H9 (cell line): ENCODE data around the gene ULK4. TPM values are rescaled to one million over a fixed set of nuclear protein-coding genes. Genes with fewer than 3 reads are reported as not detected.
A peak's percentile ranks its signal among the peaks of the same experiment; 100 is the strongest.

Experiments used
- DNase-seq: peaks from one replicate; pipeline ENCODE4 v3.0.0-alpha.2; 2017
- H2AFZ ChIP-seq: one replicate; pipeline ENCODE4 v1.6.1; 2013; ENCODE audit warnings: mild to moderate bottlenecking, low read length, control low read depth, moderate library complexity
- H2AK5ac ChIP-seq: 2 replicates; pipeline ENCODE4 v1.6.1; 2013; ENCODE audit warnings: low read length, control low read depth, mixed read lengths; ENCODE audit not compliant: insufficient read length
- H2BK120ac ChIP-seq: one replicate; pipeline ENCODE4 v1.6.1; 2013; ENCODE audit warnings: low read depth, mild to moderate bottlenecking, low read length, control low read depth, inconsistent platforms; ENCODE audit not compliant: poor library complexity, severe bottlenecking
- H2BK12ac ChIP-seq: 2 replicates; pipeline ENCODE4 v1.6.1; 2013; ENCODE audit warnings: low read length, control low read depth, mixed read lengths, low read depth; ENCODE audit not compliant: insufficient read length
- H2BK15ac ChIP-seq: 2 replicates; pipeline ENCODE4 v1.6.1; 2013; ENCODE audit warnings: low read depth, low read length, control low read depth
- H2BK20ac ChIP-seq: one replicate; pipeline ENCODE4 v1.6.1; 2013; ENCODE audit warnings: low read depth, mild to moderate bottlenecking, low read length, control low read depth, inconsistent platforms; ENCODE audit not compliant: poor library complexity, severe bottlenecking
- H2BK5ac ChIP-seq: 2 replicates; pipeline ENCODE4 v1.6.1; 2013; ENCODE audit warnings: low read length, control low read depth, mixed read lengths; ENCODE audit not compliant: insufficient read length
- H3K14ac ChIP-seq: 2 replicates; pipeline ENCODE4 v1.6.1; 2013; ENCODE audit warnings: low read length, control low read depth; ENCODE audit not compliant: insufficient read depth
- H3K18ac ChIP-seq: 2 replicates; pipeline ENCODE4 v1.6.1; 2013; ENCODE audit warnings: low read depth, mild to moderate bottlenecking, mixed read lengths, low read length, control low read depth; ENCODE audit not compliant: insufficient read length
- H3K23ac ChIP-seq: 2 replicates; pipeline ENCODE4 v1.6.1; 2013; ENCODE audit warnings: low read length, control low read depth, mixed read lengths, low read depth; ENCODE audit not compliant: insufficient read length
- H3K23me2 ChIP-seq: 2 replicates; pipeline ENCODE4 v1.6.1; 2013; ENCODE audit warnings: low read depth, mild to moderate bottlenecking, mixed read lengths, low read length, control low read depth; ENCODE audit not compliant: insufficient read length, poor library complexity, severe bottlenecking
- H3K27ac ChIP-seq: 2 replicates; pipeline ENCODE4 v1.5.1; 2013; ENCODE audit warnings: low read length, control low read depth, mixed read lengths, low read depth; ENCODE audit not compliant: insufficient read length
- H3K27me3 ChIP-seq: 2 replicates; pipeline ENCODE4 v1.6.1; 2013; ENCODE audit warnings: low read length, control low read depth, inconsistent platforms; ENCODE audit not compliant: insufficient read depth
- H3K4ac ChIP-seq: 2 replicates; pipeline ENCODE4 v1.6.1; 2013; ENCODE audit warnings: low read depth, mild to moderate bottlenecking, control low read depth, inconsistent platforms, low read length, moderate library complexity
- H3K4me1 ChIP-seq: 2 replicates; pipeline ENCODE4 v1.6.1; 2013; ENCODE audit warnings: low read length, control low read depth, inconsistent platforms; ENCODE audit not compliant: insufficient read depth
- H3K4me2 ChIP-seq: 2 replicates; pipeline ENCODE4 v1.6.1; 2013; ENCODE audit warnings: low read length, control low read depth, mixed read lengths; ENCODE audit not compliant: insufficient read length, insufficient read depth
- H3K56ac ChIP-seq: 2 replicates; pipeline ENCODE4 v1.6.1; 2013; ENCODE audit warnings: low read depth, mild to moderate bottlenecking, mixed read lengths, low read length, control low read depth; ENCODE audit not compliant: insufficient read length
- H3K79me1 ChIP-seq: 2 replicates; pipeline ENCODE4 v1.6.1; 2013; ENCODE audit warnings: low read depth, mild to moderate bottlenecking, moderate library complexity, low read length, control low read depth, inconsistent platforms; ENCODE audit not compliant: insufficient read depth, poor library complexity, severe bottlenecking
- H3K79me2 ChIP-seq: 2 replicates; pipeline ENCODE4 v1.6.1; 2013; ENCODE audit warnings: low read length, control low read depth, inconsistent platforms; ENCODE audit not compliant: insufficient read depth
- H3K9ac ChIP-seq: 2 replicates; pipeline ENCODE4 v1.6.1; 2013; ENCODE audit warnings: low read length, control low read depth, mixed read lengths; ENCODE audit not compliant: insufficient read length; ENCODE audit errors: extremely low read depth
- H3K9me3 ChIP-seq: one replicate; pipeline ENCODE4 v1.6.1; 2013; ENCODE audit warnings: low read depth, low read length, inconsistent platforms; ENCODE audit not compliant: control insufficient read depth
- H3T11ph ChIP-seq: one replicate; pipeline ENCODE4 v1.6.1; 2013; ENCODE audit warnings: mild to moderate bottlenecking, low read length, control low read depth, inconsistent platforms
- H4K20me1 ChIP-seq: one replicate; pipeline ENCODE4 v1.6.1; 2013; ENCODE audit not compliant: control insufficient read depth, insufficient read length, insufficient read depth
- H4K5ac ChIP-seq: 2 replicates; pipeline ENCODE4 v1.6.1; 2013; ENCODE audit warnings: low read depth, mild to moderate bottlenecking, mixed read lengths, low read length, control low read depth; ENCODE audit not compliant: insufficient read length
- H4K8ac ChIP-seq: replicated peaks from 2 replicates; pipeline ENCODE4 v1.6.1; 2013; ENCODE audit warnings: low read length, control low read depth, mixed read lengths, low read depth; ENCODE audit not compliant: insufficient read length
- H4K91ac ChIP-seq: 2 replicates; pipeline ENCODE4 v1.6.1; 2013; ENCODE audit warnings: low read depth, mild to moderate bottlenecking, moderate library complexity, mixed read lengths, low read length, control low read depth; ENCODE audit not compliant: insufficient read length
- H3K27ac Mint-ChIP-seq, 3 experiments: 2 replicates in 2 of 3; 3 replicates in 1 of 3; pipeline ENCODE4 v1.8.0; 2020 to 2021; ENCODE audit warnings: mixed read lengths in 3 of 3, mild to moderate bottlenecking in 1 of 3, moderate library complexity in 1 of 3
- H3K27me3 Mint-ChIP-seq: 2 replicates; pipeline ENCODE4 v1.8.0; 2021; ENCODE audit warnings: low read depth, mild to moderate bottlenecking, moderate library complexity, mixed read lengths
- H3K36me3 Mint-ChIP-seq, 3 experiments: 2 replicates in 2 of 3; 3 replicates in 1 of 3; pipeline ENCODE4 v1.8.0; 2020 to 2021; ENCODE audit warnings: low read depth in 3 of 3, mixed read lengths in 3 of 3; ENCODE audit not compliant: insufficient read depth in 1 of 3
- H3K4me1 Mint-ChIP-seq, 2 experiments: 2 replicates each; pipeline ENCODE4 v1.8.0; 2020; ENCODE audit warnings: mixed read lengths in 2 of 2
- H3K4me3 Mint-ChIP-seq, 2 experiments: 2 replicates in 1 of 2; 3 replicates in 1 of 2; pipeline ENCODE4 v1.8.0; 2020 to 2021; ENCODE audit warnings: mild to moderate bottlenecking in 2 of 2, mixed read lengths in 2 of 2, moderate library complexity in 1 of 2
- H3K9me3 Mint-ChIP-seq, 2 experiments: 2 replicates in 1 of 2; 3 replicates in 1 of 2; pipeline ENCODE4 v1.8.0; 2020; ENCODE audit warnings: mild to moderate bottlenecking in 2 of 2, mixed read lengths in 2 of 2, moderate library complexity in 1 of 2
- WGBS: extraction: QIAGEN DNeasy Blood & Tissue Kit; methylation state at CpG from one replicate; pipeline ENCODE4 v1.1.7; 2013; ENCODE audit warnings: missing lambda C conversion rate, low lambda C conversion rate, mixed read lengths; ENCODE audit not compliant: insufficient read length; ENCODE audit errors: extremely low coverage; 5-methylcytosine and 5-hydroxymethylcytosine counted together
- total RNA-seq: library from RNA; stranded (reverse); gene quantifications from 2 replicates; pipeline ENCODE4 v1.2.1, GENCODE V29; 2021
- TF ChIP-seq, protein P1 (sequence below): fragments of 200-600 bp; sonication (generic); conservative IDR thresholded peaks from 3 replicates; pipeline ENCODE4 v1.8.0; 2021; ENCODE audit warnings: antibody characterized with exemption, mild to moderate bottlenecking

Gene ULK4
- total RNA-seq, 1 experiment from 2014 or later, result 12.9 TPM

DNA sequence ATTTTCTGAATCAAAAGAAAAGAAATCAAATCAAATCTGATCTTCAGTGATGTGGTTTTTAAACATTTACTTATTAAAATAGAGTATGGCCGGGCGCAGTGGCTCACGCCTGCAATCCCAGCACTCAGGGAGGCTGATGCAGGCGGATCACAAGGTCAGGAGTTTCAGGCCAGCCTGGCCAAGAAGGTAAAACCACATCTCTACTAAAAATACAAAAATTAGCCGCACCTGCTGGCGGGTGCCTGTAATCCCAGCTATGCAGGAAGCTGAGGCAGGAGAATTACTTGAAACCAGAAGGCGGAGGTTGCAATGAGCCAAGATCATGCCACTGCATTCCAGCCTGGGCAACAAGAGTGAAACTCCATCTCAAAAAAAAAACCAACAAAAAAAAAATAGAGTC is 169.1 kb downstream of the ULK4 start:
- no peak overlapping the region for H2AFZ ChIP-seq
- no peak overlapping the region for H4K8ac ChIP-seq
- no peak overlapping the region for H3K14ac ChIP-seq
- no peak overlapping the region for H3K23ac ChIP-seq
- no peak overlapping the region for H2BK15ac ChIP-seq
- H2BK5ac ChIP-seq, result no peak overlapping the region
- H3K27me3 ChIP-seq, result no peaks in the 10 kb centered on the region
- no peak overlapping the region for H3T11ph ChIP-seq
- H4K91ac ChIP-seq, result no peak overlapping the region
- no peak overlapping the region for H2BK120ac ChIP-seq
- Mint-ChIP-seq H3K27me3 (no peaks in the 10 kb centered on the region; the same call in 1 of the 2 replicates), H3K36me3 (peaks cover 2 to 8% (median 3%) of the 10 kb centered on the region in 3 experiments; a peak in 5 of 7 replicates), H3K4me1 (peaks cover 44 to 55% of the 10 kb centered on the region in 2 experiments), H3K4me3 (no peak overlapping the region), H3K9me3 (no peaks in the 10 kb centered on the region; a peak in 1 of 5 replicates), H3K27ac (0 out of 7 replicates have a peak overlapping the region, but pooled peaks of 2 of the 3 experiments have one; percentile 41 to 47)
- H3K9ac ChIP-seq, result no peak overlapping the region
- no peaks in the 10 kb centered on the region for H4K20me1 ChIP-seq
- no peak overlapping the region for H4K5ac ChIP-seq
- no peak overlapping the region for H3K4me2 ChIP-seq
- TF ChIP-seq, protein P1, sequence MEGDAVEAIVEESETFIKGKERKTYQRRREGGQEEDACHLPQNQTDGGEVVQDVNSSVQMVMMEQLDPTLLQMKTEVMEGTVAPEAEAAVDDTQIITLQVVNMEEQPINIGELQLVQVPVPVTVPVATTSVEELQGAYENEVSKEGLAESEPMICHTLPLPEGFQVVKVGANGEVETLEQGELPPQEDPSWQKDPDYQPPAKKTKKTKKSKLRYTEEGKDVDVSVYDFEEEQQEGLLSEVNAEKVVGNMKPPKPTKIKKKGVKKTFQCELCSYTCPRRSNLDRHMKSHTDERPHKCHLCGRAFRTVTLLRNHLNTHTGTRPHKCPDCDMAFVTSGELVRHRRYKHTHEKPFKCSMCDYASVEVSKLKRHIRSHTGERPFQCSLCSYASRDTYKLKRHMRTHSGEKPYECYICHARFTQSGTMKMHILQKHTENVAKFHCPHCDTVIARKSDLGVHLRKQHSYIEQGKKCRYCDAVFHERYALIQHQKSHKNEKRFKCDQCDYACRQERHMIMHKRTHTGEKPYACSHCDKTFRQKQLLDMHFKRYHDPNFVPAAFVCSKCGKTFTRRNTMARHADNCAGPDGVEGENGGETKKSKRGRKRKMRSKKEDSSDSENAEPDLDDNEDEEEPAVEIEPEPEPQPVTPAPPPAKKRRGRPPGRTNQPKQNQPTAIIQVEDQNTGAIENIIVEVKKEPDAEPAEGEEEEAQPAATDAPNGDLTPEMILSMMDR, result peak; percentile 33; the same call in 2 of the 3 replicates
- H3K79me1 ChIP-seq, result no peaks in the 10 kb centered on the region
- no peaks in the 10 kb centered on the region for H3K9me3 ChIP-seq
- no peaks in the 10 kb centered on the region for H3K23me2 ChIP-seq
- peaks cover 16% of the 10 kb centered on the region for H3K4me1 ChIP-seq
- H3K18ac ChIP-seq, result no peak overlapping the region
- no peak overlapping the region for H2BK12ac ChIP-seq
- no peak overlapping the region for H3K56ac ChIP-seq
- no CpG with 5 or more reads among the region's 7 CpGs for WGBS
- H3K4ac ChIP-seq, result no peak overlapping the region
- no peak for DNase-seq
- no peak overlapping the region for H3K27ac ChIP-seq
- H2AK5ac ChIP-seq, result no peak overlapping the region
- no peak overlapping the region for H2BK20ac ChIP-seq
- H3K79me2 ChIP-seq, result no peaks in the 10 kb centered on the region
